ENCODE results near the gene ETFDH.
"Not testable (repeated sequence)": the region's sequence is repeated elsewhere in the genome, so short reads cannot be mapped to it uniquely, and the experiment has no call there.

Gene ETFDH

DNA sequence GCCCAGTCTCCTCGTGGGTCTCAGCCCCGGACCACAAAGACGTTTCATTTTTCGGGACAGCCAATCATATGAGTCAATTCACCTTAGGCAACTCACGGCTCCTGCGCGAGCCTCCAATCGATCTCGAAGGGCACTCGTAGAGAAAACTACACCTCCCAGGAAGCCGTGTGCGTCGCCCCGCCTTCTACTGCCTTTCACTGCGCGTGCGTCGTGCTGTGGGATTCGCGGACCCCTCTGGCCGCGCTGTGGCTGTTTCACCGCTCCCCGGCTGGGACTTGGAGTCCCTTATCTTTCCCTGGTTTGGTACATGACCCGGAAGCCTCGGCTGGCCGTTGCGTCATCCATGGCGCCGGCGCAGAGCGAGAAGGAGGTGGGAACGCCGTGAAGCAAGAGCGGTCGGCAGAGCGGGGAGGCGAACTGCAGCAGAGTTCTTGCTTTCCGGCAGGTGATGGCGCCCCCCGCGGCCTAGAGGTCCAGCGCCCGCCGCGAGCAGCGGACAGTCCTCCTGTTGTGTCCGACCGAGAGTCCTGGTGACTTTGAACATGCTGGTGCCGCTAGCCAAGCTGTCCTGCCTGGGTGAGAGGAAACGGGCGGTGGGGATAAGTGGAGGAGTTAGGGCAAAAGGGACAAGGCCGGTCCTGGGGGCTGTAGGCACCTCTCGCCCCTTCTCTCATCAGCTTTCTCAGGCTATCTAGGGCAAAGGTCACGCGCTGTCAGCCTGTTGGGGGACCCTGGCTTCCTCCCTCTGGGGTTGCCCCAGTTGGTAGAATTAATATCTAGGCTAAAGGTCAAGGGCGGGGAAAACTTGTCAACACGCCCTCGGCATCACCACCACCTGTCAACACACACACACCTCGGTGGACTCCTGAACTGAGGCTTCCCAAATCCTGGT, at the start of gene ETFDH:
ETFDH (plus strand) TSS at position 382 of the 892 bp plus-strand sequence; CDS start at position 543, 161 bp downstream.
- peak; percentile 100 for DNase-seq (ENCODE audit: low spot score)

GRCh38 chr4:158624889-158625478, 47.1 kb upstream of the ETFDH start:
- peak; percentile 63 for DNase-seq (ENCODE audit: low spot score)

- no peak for DNase-seq (ENCODE audit: low spot score)
Measured at GRCh38 chr4:158625544-158625943, 46.6 kb upstream of the ETFDH start.

GRCh38 chr4:158630893-158631292, 41.2 kb upstream of the ETFDH start:
- DNase-seq (ENCODE audit: low spot score) = no peak

DNA sequence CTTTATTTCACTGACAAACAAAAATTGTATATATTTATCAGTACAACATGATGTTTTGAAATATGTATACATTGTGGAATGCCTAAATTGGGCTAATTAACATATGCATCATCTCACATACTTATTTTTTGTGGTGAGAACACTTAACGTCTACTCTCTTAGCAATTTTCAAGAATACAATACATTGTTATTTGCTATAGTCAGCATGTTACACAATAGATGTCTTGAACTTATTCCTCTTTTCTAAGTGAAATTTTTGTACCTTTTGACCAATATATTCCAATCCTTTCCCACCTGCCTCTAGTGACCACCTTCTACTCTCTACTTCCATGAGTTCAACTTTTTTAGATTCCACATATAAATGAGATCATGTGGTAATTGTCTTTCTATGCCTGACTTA, 35.5 kb upstream of the ETFDH start:
- no peak for DNase-seq (ENCODE audit: low spot score)

DNA sequence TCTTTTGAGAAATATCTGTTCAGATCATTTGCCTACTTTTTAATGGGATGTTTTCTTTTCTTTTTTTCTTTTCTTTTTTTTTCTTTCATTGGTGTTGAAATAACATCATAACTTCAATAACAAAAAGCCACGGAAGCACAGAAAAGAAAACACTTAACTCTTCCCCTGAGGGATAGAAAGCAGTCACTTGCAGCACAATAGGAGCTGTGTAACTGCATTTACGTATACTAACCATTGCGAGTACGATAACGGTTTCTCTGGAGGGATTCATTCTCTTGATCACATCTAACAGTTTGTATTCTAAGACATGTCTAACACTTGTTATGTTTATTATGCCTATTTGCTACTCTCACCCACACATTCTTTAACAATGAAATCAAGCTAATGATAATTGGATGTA, 27.7 kb upstream of the ETFDH start:
- no peak for DNase-seq (ENCODE audit: low spot score)

DNA sequence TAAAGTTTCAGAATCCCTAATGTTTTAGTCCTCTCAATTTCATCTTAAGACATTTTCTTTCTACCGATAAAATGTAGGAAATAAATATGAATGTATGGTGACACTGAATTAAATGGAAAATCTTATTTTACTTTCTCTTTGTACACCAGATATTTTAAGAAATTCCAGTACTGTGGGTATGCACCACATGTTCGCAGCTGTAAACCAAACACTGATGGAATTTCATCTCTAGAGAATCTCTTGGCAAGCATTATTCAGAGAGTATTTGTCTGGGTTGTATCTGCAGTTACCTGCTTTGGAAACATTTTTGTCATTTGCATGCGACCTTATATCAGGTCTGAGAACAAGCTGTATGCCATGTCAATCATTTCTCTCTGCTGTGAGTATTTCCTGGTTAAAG, 27.3 kb upstream of the ETFDH start:
- no peak for DNase-seq (ENCODE audit: low spot score)

- DNase-seq (ENCODE audit: low spot score) = no peak
Measured at GRCh38 chr4:158649111-158649680, 22.9 kb upstream of the ETFDH start.

- no peak for DNase-seq (ENCODE audit: low spot score)
Measured at GRCh38 chr4:158652920-158653319, 19.2 kb upstream of the ETFDH start.

- no peak for DNase-seq (ENCODE audit: low spot score)
Measured at GRCh38 chr4:158656439-158656838, 15.7 kb upstream of the ETFDH start.

DNA sequence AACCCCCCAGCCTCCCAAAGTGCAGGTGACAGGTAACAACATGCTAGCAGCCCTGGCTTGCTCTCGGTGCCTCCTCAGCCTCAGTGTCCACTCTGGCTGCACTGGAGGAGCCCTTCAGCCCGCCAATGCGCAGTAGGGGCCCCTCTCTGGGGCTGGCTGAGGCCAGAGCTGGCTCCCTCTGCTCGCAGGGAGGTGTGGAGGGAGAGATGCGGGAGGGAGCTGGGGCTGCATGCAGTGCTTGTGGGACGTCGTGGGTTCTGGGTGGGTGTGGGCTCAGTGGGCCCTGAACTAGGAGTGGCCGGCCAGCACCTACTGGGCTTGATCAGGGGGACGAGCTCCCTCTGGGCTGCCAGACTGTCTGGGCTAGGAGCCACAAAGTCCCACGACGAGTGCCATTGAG, 14.8 kb upstream of the ETFDH start:
- DNase-seq (ENCODE audit: low spot score) = no peak

- DNase-seq (ENCODE audit: low spot score) = not testable (repeated sequence)
Measured at GRCh38 chr4:158663255-158663654, 8.8 kb upstream of the ETFDH start.

DNA sequence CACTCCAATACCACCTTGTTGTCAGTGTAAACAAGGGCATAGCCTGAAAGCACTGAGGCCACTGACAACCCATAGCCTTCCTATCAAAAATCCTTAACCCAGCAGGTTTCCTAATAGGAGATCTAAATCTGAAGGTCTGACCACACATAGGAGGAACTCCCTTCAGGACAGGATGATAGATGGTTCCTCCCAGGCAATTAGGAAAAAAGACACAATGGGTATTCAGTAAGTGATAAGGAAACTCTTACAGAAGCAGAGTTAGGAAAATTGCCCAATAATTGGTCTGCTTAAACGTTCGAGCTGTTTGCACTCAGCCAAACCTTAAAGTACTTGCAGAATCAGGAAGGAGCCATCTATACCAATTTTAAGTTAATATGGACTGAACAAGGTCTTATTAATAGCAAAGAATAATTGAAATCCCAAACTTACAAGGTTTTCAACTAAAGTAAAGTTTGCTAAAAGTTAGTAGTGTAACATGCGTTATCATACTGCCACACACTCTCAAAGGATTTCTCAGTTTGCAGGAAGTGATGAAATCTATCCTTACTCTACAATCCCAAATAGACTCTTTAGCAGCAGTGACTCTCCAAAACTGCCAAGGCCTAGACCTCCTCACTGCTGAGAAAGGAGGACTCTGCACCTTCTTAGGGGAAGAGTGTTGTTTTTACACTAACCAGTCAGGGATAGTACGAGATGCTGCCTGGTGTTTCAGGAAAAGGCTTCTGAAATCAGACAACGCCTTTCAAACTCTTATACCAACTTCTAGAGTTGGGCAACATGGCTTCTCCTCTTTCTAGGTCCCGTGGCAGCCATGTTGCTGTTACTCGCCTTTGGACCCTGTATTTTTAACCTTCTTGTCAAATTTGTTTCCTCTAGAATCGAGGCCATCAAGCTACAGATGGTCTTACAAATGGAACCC, 8.1 kb upstream of the ETFDH start:
- DNase-seq (ENCODE audit: low spot score) = not testable (repeated sequence)

GRCh38 chr4:158664806-158665205, 7.3 kb upstream of the ETFDH start:
- DNase-seq (ENCODE audit: low spot score) = no peak

- no peak for DNase-seq (ENCODE audit: low spot score)
Measured at GRCh38 chr4:158666892-158667291, 5.2 kb upstream of the ETFDH start.

GRCh38 chr4:158667651-158668198, 4.4 kb upstream of the ETFDH start:
- DNase-seq (ENCODE audit: low spot score) = peak; percentile 7

DNA sequence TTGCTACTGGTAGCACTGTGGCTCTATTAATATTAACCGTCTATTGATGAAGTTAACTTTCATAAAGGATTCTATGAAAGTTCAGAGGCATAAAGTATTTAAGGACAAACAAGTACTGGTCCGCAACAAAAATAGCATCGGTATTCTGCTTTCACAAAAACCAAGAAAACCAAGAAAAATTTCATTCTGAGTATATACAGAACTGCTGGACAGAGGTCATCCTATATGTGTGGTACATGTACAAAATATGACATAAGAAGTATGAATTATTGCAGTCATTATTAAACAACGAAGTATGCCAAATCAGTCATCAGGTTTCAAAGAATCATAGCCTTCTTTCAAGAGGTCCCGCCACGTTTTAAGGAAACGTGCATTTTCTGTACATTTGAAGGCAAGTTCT, 2.8 kb upstream of the ETFDH start:
- no peak for DNase-seq (ENCODE audit: low spot score)

GRCh38 chr4:158670975-158671664, 976 bp upstream of the ETFDH start:
- DNase-seq (ENCODE audit: low spot score) = peak; percentile 60

DNA sequence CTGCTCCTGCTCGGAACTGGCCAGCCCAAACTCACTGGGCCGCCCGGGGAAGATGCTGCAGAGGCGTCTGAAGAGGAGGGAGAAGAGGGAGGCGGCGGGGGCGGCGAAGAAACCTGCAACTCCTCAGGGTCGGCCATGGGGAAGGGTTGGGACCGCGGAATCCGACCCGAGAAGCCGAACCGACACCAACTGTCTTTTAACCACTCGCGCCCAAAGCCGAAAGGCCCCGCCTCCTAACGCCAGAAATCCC, 506 bp upstream of the ETFDH start, which contains the start of gene C4orf46:
C4orf46 (minus strand) TSS at position 223 of the 250 bp plus-strand sequence; CDS start at position 137, 86 bp downstream.
- no peak for DNase-seq (ENCODE audit: low spot score)

- no peak for DNase-seq (ENCODE audit: low spot score)
Measured at GRCh38 chr4:158673633-158674032, 1.5 kb downstream of the ETFDH start.

DNA sequence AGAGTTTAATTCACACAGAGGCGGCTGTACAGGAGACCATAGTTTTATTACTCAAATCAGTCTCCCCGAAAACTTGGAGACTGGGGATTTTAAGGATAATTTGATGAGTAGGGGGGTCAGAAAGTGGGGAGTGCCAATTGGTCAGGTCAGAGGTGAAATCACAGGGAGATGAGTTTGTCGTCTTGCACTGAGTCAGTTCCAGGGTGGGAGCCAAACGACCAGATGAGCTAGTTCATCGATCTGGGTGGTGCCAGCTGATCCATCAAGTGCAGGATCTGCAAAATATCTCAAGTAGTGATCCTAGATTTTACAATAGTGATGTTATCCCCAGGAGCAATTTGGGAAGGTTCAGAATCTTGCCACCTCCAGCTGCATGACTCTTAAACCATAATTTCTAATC, 4.0 kb downstream of the ETFDH start:
- no peak for DNase-seq (ENCODE audit: low spot score)
